Chondrocyte (in vitro differentiated cells): ENCODE measurements around the gene DDX25. TPM values are rescaled to one million over a fixed set of nuclear protein-coding genes. Genes with fewer than 3 reads are reported as not detected.

ENCODE experiments used
- DNase-seq: peaks from one replicate; pipeline ENCODE4 v3.0.0; 2021; ENCODE audit warnings: mixed read lengths, low spot score
- H3K27ac Mint-ChIP-seq: one replicate; pipeline ENCODE4 v1.8.0; 2021; ENCODE audit warnings: mild to moderate bottlenecking, moderate library complexity, mixed read lengths; ENCODE audit not compliant: unreplicated experiment
- H3K27me3 Mint-ChIP-seq: 2 replicates; pipeline ENCODE4 v1.8.0; 2021; ENCODE audit warnings: low read depth, mixed read lengths
- H3K36me3 Mint-ChIP-seq: 2 replicates; pipeline ENCODE4 v1.8.0; 2021; ENCODE audit warnings: low read depth, mixed read lengths
- H3K4me1 Mint-ChIP-seq: 2 replicates; pipeline ENCODE4 v1.8.0; 2021; ENCODE audit warnings: low read depth, mild to moderate bottlenecking, mixed read lengths
- H3K4me3 Mint-ChIP-seq: one replicate; pipeline ENCODE4 v1.8.0; 2021; ENCODE audit warnings: mild to moderate bottlenecking, moderate library complexity, mixed read lengths; ENCODE audit not compliant: unreplicated experiment
- H3K9me3 Mint-ChIP-seq: 2 replicates; pipeline ENCODE4 v1.8.0; 2021; ENCODE audit warnings: low read depth, mixed read lengths
- CTCF ChIP-seq: fragments of 200-600 bp; sonication (generic); IDR thresholded peaks from 2 replicates; pipeline ENCODE4 v1.5.0; 2021; ENCODE audit warnings: antibody characterized with exemption, mild to moderate bottlenecking, moderate library complexity
- total RNA-seq: library from RNA; stranded (reverse); gene quantifications from 3 replicates; pipeline ENCODE4 v1.2.1, GENCODE V29; 2021

DDX25 gene
- total RNA-seq, 1 donor from 2014 or later, result not detected

- H3K4me1 Mint-ChIP-seq, result peaks cover 4% of the 10 kb centered on the region
- H3K36me3 Mint-ChIP-seq, result no peaks in the 10 kb centered on the region
- peaks cover 8% of the 10 kb centered on the region for H3K27me3 Mint-ChIP-seq
- TF ChIP-seq CTCF, result no peak
- DNase-seq, result no peak
- no peaks in the 10 kb centered on the region for H3K9me3 Mint-ChIP-seq
- no peak overlapping the region for H3K4me3 Mint-ChIP-seq
- H3K27ac Mint-ChIP-seq, result no peak overlapping the region
Measured at GRCh38 chr11:125939081-125939521, 34.8 kb downstream of the DDX25 start.

- TF ChIP-seq CTCF, result no peak
- Mint-ChIP-seq H3K4me3 (no peak overlapping the region), H3K9me3 (no peaks in the 10 kb centered on the region), H3K36me3 (no peaks in the 10 kb centered on the region), H3K27ac (no peak overlapping the region), H3K4me1 (peaks cover 4% of the 10 kb centered on the region), H3K27me3 (peaks cover 12% of the 10 kb centered on the region)
- no peak for DNase-seq
Measured at GRCh38 chr11:125940145-125940544, 35.8 kb downstream of the DDX25 start.

- peaks cover 4% of the 10 kb centered on the region for H3K4me1 Mint-ChIP-seq
- H3K27me3 Mint-ChIP-seq, result peaks cover 12% of the 10 kb centered on the region
- no peak overlapping the region for H3K4me3 Mint-ChIP-seq
- no peak for DNase-seq
- no peak overlapping the region for H3K27ac Mint-ChIP-seq
- no peaks in the 10 kb centered on the region for H3K9me3 Mint-ChIP-seq
- no peak for TF ChIP-seq CTCF
- H3K36me3 Mint-ChIP-seq, result no peaks in the 10 kb centered on the region
Measured at GRCh38 chr11:125941267-125941618, 36.9 kb downstream of the DDX25 start.

- Mint-ChIP-seq H3K27me3 (peaks cover 12% of the 10 kb centered on the region), H3K27ac (no peak overlapping the region), H3K9me3 (no peaks in the 10 kb centered on the region), H3K36me3 (no peaks in the 10 kb centered on the region), H3K4me3 (no peak overlapping the region), H3K4me1 (peaks cover 4% of the 10 kb centered on the region)
- TF ChIP-seq CTCF, result peak; percentile 83
- DNase-seq, result no peak
Measured at GRCh38 chr11:125941619-125942611, 37.6 kb downstream of the DDX25 start.

DNA sequence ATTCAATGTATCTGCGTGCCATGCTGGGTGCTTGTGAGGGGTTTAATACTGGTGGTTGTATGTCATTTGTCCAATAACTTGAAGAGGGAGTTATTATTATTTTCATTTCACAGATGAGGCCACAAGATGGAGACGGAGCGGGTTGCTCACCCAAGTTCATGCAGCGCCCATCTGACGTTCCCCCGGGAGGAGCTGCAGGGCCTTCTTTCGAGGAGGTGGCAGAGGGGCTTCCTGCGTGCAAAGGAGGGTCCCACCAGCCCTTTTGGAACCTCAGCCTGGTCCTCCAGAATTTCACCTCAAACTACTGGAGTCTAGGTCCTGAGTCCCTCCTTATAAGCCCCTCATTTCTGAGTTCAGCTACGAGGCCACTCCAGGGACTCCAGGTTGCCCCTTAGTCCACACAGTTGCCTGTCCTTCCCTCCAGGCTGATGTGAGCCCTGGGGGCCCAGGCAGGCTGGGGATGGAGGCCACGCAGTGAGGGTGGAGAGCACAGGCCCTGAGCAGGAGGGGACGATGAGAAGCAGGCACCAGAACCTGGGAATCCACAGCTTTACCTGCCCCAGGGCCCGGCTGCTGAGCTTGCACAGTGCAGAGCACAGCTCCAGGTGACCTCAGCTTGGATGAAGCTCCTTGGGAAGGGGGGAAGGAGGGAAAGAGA, 38.6 kb downstream of the DDX25 start:
- Mint-ChIP-seq H3K36me3 (no peaks in the 10 kb centered on the region), H3K27me3 (peaks cover 12% of the 10 kb centered on the region), H3K27ac (no peak overlapping the region), H3K4me1 (peaks cover 4% of the 10 kb centered on the region), H3K9me3 (no peaks in the 10 kb centered on the region), H3K4me3 (no peak overlapping the region)
- no peak for DNase-seq
- TF ChIP-seq CTCF, result no peak
